NCI-H1105 treated with DMSO at 0.1 percent for 48 hours (cell line): ENCODE data around the gene SUOX.
"Not testable (repeated sequence)": the region's sequence is repeated elsewhere in the genome, so short reads cannot be mapped to it uniquely, and the experiment has no call there.

Source experiments
- DNase-seq: peaks from one replicate; lab custom pipeline; 2025; lab: John Stamatoyannopoulos, UW

Gene SUOX

DNA sequence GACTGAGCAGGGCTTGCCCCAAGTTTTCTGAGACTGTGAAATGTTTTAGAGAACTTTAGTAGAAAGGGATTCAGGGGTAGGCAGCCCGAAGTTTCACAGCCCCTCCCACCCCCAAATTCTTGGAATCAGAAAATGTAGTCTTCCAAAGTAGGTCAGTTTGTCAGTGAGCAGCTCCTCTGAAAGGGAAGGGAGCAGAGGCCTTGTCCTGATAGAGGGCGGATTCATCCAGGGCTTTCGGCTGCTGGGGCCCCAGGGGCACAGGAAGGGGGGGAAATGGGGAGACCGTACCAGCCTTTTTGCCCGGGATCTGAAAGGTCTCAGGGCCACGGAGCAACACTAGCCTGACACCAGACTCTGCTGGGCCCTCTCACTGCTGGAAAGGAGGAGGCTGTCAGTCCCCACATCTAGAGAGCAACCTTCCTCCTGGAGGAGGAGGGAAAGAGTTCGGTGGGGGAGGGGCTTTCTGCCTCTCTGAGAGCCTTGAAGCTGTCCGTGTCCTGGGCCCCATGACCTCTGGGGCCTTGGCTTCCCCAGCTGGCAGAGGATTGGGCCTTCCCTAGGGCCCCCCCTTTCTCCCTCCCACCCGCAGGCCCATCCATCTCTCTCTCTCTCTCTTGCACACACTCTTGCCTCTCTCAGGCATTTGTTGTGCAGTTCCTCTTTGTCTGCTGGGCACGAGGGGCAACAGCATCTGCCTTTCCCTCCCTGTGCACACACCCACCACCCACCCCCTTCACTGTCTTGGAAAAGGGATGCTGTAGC is 23.5 kb downstream of the SUOX start, which contains the start of gene IKZF4:
Gene IKZF4 (plus strand): TSS at position 621 of the 762 bp plus-strand sequence. CDS start 451 bp downstream, outside the sequence.
- no peak for DNase-seq

- no peak for DNase-seq
Observed at GRCh38 chr12:56021889-56022497, 24.9 kb downstream of the SUOX start.

DNA sequence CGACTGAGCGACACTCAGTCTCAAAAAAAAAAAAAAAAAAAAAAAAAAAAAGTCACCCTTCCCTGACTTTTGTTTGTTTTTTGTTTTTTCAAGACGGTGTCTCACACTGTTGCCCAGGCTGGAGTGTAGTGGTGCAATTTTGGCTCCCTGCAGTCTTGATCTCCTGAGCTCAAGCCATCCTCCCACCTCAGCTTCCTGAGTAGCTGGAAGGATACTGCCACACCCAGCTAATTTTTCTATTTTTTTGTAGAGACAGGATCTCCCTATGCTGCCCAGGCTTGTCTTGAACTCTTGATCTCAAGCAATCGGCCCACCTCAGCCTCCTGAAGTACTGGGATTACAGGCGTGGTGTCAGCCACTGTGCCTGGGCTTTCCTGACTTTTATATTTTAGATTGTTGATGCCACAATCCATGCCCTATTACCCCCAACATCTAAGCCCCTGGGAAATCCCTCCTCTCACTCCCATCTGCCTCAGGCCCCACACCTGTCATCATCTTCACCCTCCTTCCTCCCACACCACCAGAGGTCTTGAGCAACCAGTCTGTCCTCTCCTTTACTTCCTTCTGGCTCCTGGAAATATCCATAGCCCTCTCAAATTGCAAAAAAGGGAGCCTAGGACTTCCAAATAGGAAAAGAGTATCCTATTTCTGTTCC is 31.6 kb downstream of the SUOX start:
- DNase-seq, result no peak

GRCh38 chr12:56029166-56029519 is 32.1 kb downstream of the SUOX start:
- no peak for DNase-seq

DNA sequence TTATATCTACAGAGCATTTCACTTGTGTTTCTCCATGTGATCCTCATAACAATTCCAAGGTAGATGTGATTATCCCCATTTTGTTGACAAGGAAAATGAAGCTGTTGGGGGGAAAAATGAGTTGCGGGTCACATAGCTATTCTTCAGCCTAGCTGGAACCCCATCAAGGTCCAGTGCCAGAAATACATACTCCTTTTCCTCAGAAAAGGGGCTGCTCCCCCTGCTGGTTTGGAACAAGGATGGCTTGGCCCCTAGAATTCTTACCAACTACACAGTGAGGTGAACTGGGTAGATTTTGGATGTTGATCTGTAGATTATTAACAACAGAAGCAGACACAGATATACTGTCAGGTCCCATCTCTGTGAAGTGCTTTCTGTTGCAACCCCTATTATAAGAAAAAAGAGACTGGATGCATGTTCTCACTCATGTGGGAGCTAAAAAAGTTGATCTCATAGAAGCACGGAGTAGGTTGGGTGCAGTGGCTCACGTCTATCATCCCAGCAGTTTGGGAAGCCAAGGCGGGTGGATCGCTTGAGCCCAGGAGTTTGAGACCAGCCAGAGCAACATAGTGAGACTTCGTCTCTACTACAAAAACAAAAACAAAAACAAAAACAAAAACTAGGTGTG is 32.7 kb downstream of the SUOX start:
- DNase-seq, result peak; percentile 4

GRCh38 chr12:56031987-56032386 is 34.9 kb downstream of the SUOX start:
- no peak for DNase-seq

- DNase-seq, result no peak
Observed at GRCh38 chr12:56034586-56035332, 37.7 kb downstream of the SUOX start.

- DNase-seq, result no peak
Observed at GRCh38 chr12:56037161-56037560, 40.1 kb downstream of the SUOX start.

- no peak for DNase-seq
Observed at GRCh38 chr12:56038022-56038655, 41.1 kb downstream of the SUOX start.

DNA sequence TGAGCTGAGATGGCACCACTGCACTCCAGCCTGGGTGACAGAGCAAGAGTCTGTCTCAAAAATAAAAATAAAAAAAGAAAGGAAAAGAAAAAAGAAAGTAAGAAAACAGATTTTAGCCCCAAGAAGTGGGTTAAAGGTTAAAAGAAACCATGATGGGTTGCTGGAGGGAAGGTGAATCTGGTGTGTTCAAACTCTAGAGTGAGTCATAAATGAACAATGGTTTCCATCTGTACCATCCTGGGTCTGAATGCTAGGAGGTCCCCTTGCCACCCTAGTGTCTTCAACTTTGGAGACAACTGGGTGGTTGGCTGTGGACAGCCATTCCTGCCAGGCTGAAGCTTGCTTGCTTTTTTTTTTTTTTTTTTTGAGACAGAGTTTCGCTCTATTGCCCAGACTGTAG is 43.1 kb downstream of the SUOX start:
- no peak for DNase-seq

- no peak for DNase-seq
Observed at GRCh38 chr12:56040963-56041551, 44.0 kb downstream of the SUOX start.

DNA sequence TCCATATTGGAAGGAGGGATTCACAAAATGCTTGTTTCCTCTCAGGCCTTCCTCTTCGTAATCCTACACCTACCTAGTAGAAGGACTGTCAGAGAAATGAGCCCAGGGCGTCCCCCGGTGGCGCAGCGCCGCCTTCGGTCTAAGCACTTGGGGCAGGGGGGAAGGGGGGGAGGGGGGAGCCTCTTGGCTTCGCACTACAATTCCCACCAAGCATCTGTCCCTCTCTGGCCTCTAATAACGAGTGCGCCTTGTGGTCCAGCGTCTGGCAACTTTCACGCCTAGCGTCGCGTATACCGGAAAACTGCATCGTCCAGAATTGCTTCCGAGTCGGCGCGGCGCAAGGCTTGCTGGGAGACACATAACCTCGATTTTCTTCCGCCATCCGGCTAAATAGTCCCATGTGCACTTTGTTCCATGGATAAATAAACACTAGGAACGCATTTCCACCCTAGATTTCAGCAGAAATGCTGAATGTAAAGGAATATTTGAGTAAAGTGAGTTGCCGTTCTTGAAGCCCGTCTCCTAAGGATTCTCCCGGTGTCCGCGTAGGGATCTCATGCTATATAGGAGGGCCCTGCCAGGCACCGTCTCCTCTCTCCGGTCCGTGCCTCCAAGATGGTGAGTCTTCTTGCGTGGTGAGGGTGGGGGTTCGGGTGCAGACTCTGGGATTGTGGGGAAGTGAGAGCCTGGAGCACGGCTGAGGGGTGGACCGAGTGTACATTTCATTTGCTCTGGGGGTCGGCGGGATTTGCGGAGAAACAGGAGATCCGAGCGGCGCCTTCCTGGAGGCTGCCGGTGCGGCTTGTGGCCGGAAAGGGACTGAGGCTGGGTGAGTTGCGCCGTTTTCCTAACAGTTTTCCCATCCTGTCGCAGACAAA is 44.7 kb downstream of the SUOX start, which contains the start of gene RPS26:
Gene RPS26 (plus strand): TSS at position 367 of the 878 bp plus-strand sequence. CDS start 249 bp downstream, at position 616.
- peak; percentile 94 for DNase-seq

- DNase-seq, result not testable (repeated sequence)
Observed at GRCh38 chr12:56042430-56042813, 45.3 kb downstream of the SUOX start.

- no peak for DNase-seq
Observed at GRCh38 chr12:56042843-56043242, 45.8 kb downstream of the SUOX start.

- DNase-seq, result no peak
Observed at GRCh38 chr12:56046027-56046780, 49.1 kb downstream of the SUOX start.

- DNase-seq, result no peak
Observed at GRCh38 chr12:56053407-56053893, 56.4 kb downstream of the SUOX start.
